LNCaP clone FGC (cell line): ENCODE results near the gene GNAT1.
A peak's percentile ranks its signal among the peaks of the same experiment; 100 is the strongest.

Experiments used
- DNase-seq: peaks from one replicate; pipeline ENCODE4 v3.0.0-alpha.2; 2011; ENCODE audit warnings: low read depth
- H3K4me3 ChIP-seq: 2 replicates; pipeline ENCODE4 v1.5.1; 2011; ENCODE audit warnings: mild to moderate bottlenecking, low read depth, low read length, control low read depth
- CTCF ChIP-seq: IDR thresholded peaks from 2 replicates; pipeline ENCODE4 v1.5.1; 2012; ENCODE audit warnings: mild to moderate bottlenecking; ENCODE audit not compliant: control insufficient read depth, insufficient read depth; ENCODE audit errors: extremely low read depth

Gene GNAT1

GRCh38 chr3:50233176-50233575, 41.8 kb downstream of the GNAT1 start:
- no peak for DNase-seq
- no peak overlapping the region for H3K4me3 ChIP-seq
- no peak for TF ChIP-seq CTCF

DNA sequence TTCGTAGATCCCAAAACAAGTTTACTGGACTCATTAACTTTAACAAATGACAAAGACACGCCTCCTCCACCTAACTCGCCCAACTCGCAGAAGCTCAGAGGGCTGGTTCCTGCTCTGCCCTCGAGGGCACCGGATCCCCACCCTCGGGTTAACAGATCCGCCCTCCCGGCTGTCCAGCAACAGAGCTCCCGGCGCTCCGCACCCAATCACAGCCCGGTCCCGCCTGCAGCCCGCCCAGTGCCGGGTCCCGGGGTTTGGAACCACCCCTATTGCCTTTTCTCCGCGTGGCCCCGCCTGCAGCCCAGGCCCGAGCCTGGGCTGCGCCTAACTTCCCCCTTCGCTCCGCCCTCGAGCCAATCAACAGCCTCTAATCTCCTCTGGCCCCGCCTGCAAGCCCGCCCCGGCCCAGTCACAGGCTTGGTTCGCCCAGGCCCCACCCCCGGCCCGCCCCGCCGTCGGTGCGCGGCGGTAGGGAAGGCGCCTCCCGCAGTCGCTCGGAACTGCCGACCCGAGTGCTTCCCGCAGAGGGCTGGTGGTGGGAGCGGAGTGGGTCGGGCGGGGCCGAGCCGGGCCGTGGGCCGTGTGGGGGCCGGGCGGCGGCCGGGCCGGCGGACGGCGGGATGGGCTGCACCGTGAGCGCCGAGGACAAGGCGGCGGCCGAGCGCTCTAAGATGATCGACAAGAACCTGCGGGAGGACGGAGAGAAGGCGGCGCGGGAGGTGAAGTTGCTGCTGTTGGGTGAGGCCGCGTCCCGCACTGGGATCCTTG, 44.5 kb downstream of the GNAT1 start, which contains the start of gene GNAI2:
GNAI2 (plus strand) TSS at position 489 of the 768 bp plus-strand sequence; CDS start at position 621, 132 bp downstream.
- H3K4me3 ChIP-seq, result peak within 1 kb of the TSS; percentile 68
- no peak for TF ChIP-seq CTCF
- peak; percentile 97 for DNase-seq

DNA sequence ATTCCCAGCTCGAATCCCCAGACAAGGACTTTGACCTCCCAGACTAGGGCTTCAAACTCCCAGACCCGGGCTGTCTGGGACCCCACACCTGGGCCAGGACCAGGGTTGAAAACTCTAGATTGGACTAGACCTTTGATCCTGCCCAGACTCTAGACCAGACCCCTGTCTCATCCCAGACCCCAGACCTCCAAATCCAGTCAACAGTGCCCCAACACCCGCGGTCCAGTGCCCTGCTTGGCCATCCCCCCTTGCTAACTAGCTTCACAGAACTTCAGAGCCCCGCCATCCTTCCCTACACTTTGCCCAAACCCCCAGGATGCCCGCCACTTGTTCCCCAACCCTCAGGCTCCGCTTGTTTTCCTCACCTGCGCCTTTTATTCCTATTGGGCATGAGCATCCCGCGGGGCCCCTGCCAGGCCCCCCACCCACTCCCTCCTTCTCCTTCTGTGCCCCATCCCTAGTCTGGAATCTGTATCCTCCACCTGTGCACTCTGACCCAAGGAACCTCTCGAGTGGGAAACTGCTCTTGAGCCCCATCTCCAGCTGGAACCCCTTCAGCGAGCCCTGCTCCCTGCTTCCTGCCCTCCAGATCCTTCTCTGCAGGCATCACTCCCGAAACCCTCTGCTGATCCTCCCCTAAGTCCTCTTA, 45.2 kb downstream of the GNAT1 start:
- DNase-seq, result no peak
- TF ChIP-seq CTCF, result no peak
- peak overlapping the region; percentile 68 for H3K4me3 ChIP-seq

GRCh38 chr3:50237133-50237651, 45.8 kb downstream of the GNAT1 start:
- no peak for DNase-seq
- H3K4me3 ChIP-seq, result no peak overlapping the region
- no peak for TF ChIP-seq CTCF

- H3K4me3 ChIP-seq, result no peak overlapping the region
- no peak for DNase-seq
- no peak for TF ChIP-seq CTCF
Measured at GRCh38 chr3:50237754-50238548, 46.5 kb downstream of the GNAT1 start.

DNA sequence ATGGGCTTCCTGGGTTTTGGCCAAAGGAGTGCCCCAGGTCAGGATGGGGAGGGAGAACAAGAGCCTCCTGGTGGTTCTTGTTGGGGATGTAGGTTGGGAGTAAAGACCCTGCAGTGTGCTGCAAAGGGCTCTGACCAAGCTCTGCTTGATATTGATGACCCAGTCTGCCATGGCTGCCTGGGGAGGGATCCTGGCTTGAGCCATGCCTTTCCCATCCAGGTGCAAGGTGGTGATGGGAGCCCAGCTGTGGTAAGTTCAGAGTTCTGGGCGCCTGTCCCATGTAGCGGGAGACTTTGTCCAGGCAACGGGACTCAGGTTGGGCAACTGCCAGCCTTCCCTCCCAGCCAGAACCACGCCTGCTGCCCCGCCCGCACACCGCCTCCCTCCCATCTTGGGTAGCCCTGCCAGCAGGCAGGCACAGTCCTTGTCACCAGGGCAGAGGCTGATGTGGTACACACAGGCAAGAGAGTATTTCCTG, 47.2 kb downstream of the GNAT1 start:
- TF ChIP-seq CTCF, result no peak
- DNase-seq, result peak; percentile 81
- H3K4me3 ChIP-seq, result no peak overlapping the region
